K562 (cell line): Measurements from ENCODE around the gene DOCK8. TPM values are rescaled to one million over a fixed set of nuclear protein-coding genes. Genes with fewer than 3 reads are reported as not detected.

ENCODE experiments used
- ATAC-seq: fragments of 200-7000 bp; cut with Tn5 transposase; 3 replicates; pipeline ENCODE4 v1.9.1; 2020; ENCODE audit warnings: moderate library complexity
- BruUV-seq: library from RNA; stranded (reverse); fragments of 400-500 nt; replicated peaks from 2 replicates; lab custom pipeline; 2021; lab: Mats Ljungman, UMichigan
- CTCF ChIA-PET: fragments of 300-600 bp; formaldehyde crosslinking; extraction: SDS; loops from one replicate; lab custom pipeline; 2021; ENCODE audit warnings: low intra/inter-chr PET ratio; lab: Yijun Ruan, JAX
- POLR2A ChIA-PET: fragments of 300-600, 350-650 bp; sonication (Branson Sonifier 250); formaldehyde crosslinking; extraction: SDS; loops from one replicate; lab custom pipeline; 2021; ENCODE audit warnings: antibody characterized with exemption, inconsistent platforms; lab: Yijun Ruan, JAX
- DNase-seq, 4 experiments: peaks; one replicate each; pipeline versions ENCODE4 v3.0.0 to v3.0.0-alpha.2; 2011 to 2018; ENCODE audit warnings: low spot score in 3 of 4, mixed read lengths in 3 of 4; ENCODE audit errors: extremely low read depth in 1 of 4
- FAIRE-seq: peaks from 2 replicates; lab custom pipeline; 2011; peaks lifted over from hg19 to GRCh38; lab: Jason Lieb, UNC
- H2AFZ ChIP-seq: 2 replicates; pipeline ENCODE4 v1.6.0; 2011; ENCODE audit warnings: low read depth, low read length, control low read depth, inconsistent platforms
- H3K27ac ChIP-seq: fragments of 200-600 bp; 3 replicates; pipeline ENCODE4 v1.8.0; 2011; ENCODE audit warnings: low read depth, mild to moderate bottlenecking, control low read depth, inconsistent platforms, low read length, moderate library complexity, mixed read lengths; ENCODE audit errors: extremely low read depth
- H3K27me3 ChIP-seq, 2 experiments: fragments of 300-600 bp in 1 of 2; 2 replicates in 1 of 2; 3 replicates in 1 of 2; pipeline versions ENCODE4 v1.6.0 to v1.8.0; 2011; ENCODE audit warnings: inconsistent platforms in 2 of 2, low read length in 2 of 2, mild to moderate bottlenecking in 1 of 2, mixed read lengths in 1 of 2, moderate library complexity in 1 of 2; ENCODE audit not compliant: control insufficient read depth in 2 of 2, insufficient read depth in 2 of 2
- H3K36me3 ChIP-seq: fragments of 300-600 bp; 3 replicates; pipeline ENCODE4 v1.8.0; 2011; ENCODE audit warnings: mild to moderate bottlenecking, low read length, inconsistent platforms; ENCODE audit not compliant: control insufficient read depth, insufficient read depth
- H3K4me1 ChIP-seq, 2 experiments: fragments of 200-600 bp in 1 of 2; replicated peaks in 1 of 2; 2 replicates in 1 of 2; 3 replicates in 1 of 2; pipeline versions ENCODE4 v1.5.1 to v1.8.0; 2011; ENCODE audit warnings: inconsistent platforms in 2 of 2, low read length in 2 of 2, mild to moderate bottlenecking in 1 of 2, mixed read lengths in 1 of 2, moderate library complexity in 1 of 2; ENCODE audit not compliant: control insufficient read depth in 2 of 2, insufficient read depth in 2 of 2
- H3K4me2 ChIP-seq: 2 replicates; pipeline ENCODE4 v1.6.1; 2011; ENCODE audit warnings: low read length, control low read depth, inconsistent platforms, mixed read lengths; ENCODE audit not compliant: insufficient read depth
- H3K4me3 ChIP-seq: fragments of 200-600 bp; sonication (generic), shearing (Covaris generic); 2 replicates; pipeline ENCODE4 v1.5.1; 2016; ENCODE audit warnings: control low read depth, inconsistent platforms
- H3K79me2 ChIP-seq: fragments of 200-600 bp; 3 replicates; pipeline ENCODE4 v1.8.0; 2011; ENCODE audit warnings: low read length, inconsistent platforms; ENCODE audit not compliant: control insufficient read depth, insufficient read depth
- H3K9ac ChIP-seq, 2 experiments: 2 replicates each; pipeline versions ENCODE4 v1.6.0 to v1.6.1; 2011; ENCODE audit warnings: low read depth in 2 of 2, low read length in 2 of 2, control low read depth in 1 of 2, inconsistent platforms in 1 of 2, mild to moderate bottlenecking in 1 of 2, mixed read lengths in 1 of 2; ENCODE audit not compliant: insufficient read depth in 1 of 2
- H3K9me1 ChIP-seq: one replicate; pipeline ENCODE4 v1.6.0; 2011; ENCODE audit warnings: inconsistent platforms, mild to moderate bottlenecking, low read length, moderate library complexity; ENCODE audit not compliant: control insufficient read depth, insufficient read depth
- H3K9me3 ChIP-seq: replicated peaks from 2 replicates; pipeline ENCODE4 v1.5.1; 2011; ENCODE audit warnings: low read depth, low read length, inconsistent platforms; ENCODE audit not compliant: control insufficient read depth, insufficient read depth
- H4K20me1 ChIP-seq: replicated peaks from 2 replicates; pipeline ENCODE4 v1.6.1; 2011; ENCODE audit warnings: low read length, inconsistent platforms, mixed read lengths; ENCODE audit not compliant: control insufficient read depth, insufficient read depth
- KDM4B ChIP-seq, 2 experiments: fragments of 450-650 bp in 1 of 2; sonication (generic) in 1 of 2; IDR thresholded peaks; 2 replicates each; pipeline ENCODE4 v1.6.1; 2016 to 2017; ENCODE audit warnings: borderline replicate concordance in 2 of 2, antibody characterized with exemption in 1 of 2, low read depth in 1 of 2, mild to moderate bottlenecking in 1 of 2
- RBBP5 ChIP-seq: fragments of 200-600 bp; sonication (generic); IDR thresholded peaks from 2 replicates; pipeline ENCODE4 v1.6.1; 2012; ENCODE audit warnings: borderline replicate concordance, mild to moderate bottlenecking, low read length, control low read depth, inconsistent platforms; ENCODE audit not compliant: insufficient read depth, poor library complexity, severe bottlenecking
- TEAD4 ChIP-seq, 2 experiments: sonication (generic) in 1 of 2; formaldehyde crosslinking in 1 of 2; IDR thresholded peaks; 2 replicates each; pipeline versions ENCODE4 v1.6.1 to v1.8.0; 2012 to 2022; ENCODE audit warnings: borderline replicate concordance in 1 of 2, inconsistent platforms in 1 of 2, low read length in 1 of 2, mild to moderate bottlenecking in 1 of 2, missing genetic modification reagents in 1 of 2
- WGBS: fragments of 100-300 bp; shearing (Covaris generic); methylation state at CpG from one replicate; pipeline ENCODE4 v1.1.6; 2016; ENCODE audit warnings: low coverage, mixed read lengths; ENCODE audit not compliant: insufficient coverage; ENCODE audit errors: missing lambda C conversion rate; 5-methylcytosine and 5-hydroxymethylcytosine counted together
- in situ Hi-C: fragments of 300-500 bp; cut with MboI; formaldehyde crosslinking; loops from 4 replicates; pipeline ENCODE4 v1.15.0; 2018; ENCODE audit warnings: inconsistent platforms, mixed read lengths
- intact Hi-C: fragments of 100-400 bp; cut with micrococcal nuclease; formaldehyde crosslinking; loops from 2 replicates; pipeline ENCODE4 v1.14.2; 2022
- polyA plus RNA-seq, 8 experiments: library from polyadenylated mRNA; depleted of rRNA in 4 of 8; stranded (reverse) in 5 of 8; unstranded in 3 of 8; fragments of >200 nt; fragmentation: Nextera tagmentation in 2 of 8; fragmentation: Illumina TruSeq in 1 of 8; extraction: Ambion mirVana in 2 of 8; extraction: Trizol in 1 of 8; gene quantifications; 2 replicates each; pipeline versions ENCODE4 v1.2.1 to v1.2.3, GENCODE V29; 2011 to 2014; ENCODE audit warnings: inconsistent platforms in 1 of 8, missing spikeins in 1 of 8
- total RNA-seq, 7 experiments: library from RNA; depleted of rRNA in 6 of 7; stranded (reverse); fragments of >200 nt in 6 of 7; fragmentation: Illumina TruSeq in 2 of 7; extraction: Trizol in 2 of 7; gene quantifications; 2 replicates each; pipeline versions ENCODE4 v1.2.1 to v1.2.3, GENCODE V29; 2011 to 2021; ENCODE audit warnings: low replicate concordance in 1 of 7
- TF ChIP-seq, protein P1 (sequence below): fragments of 450-650 bp; IDR thresholded peaks from 2 replicates; pipeline ENCODE4 v1.6.1; 2017; ENCODE audit warnings: antibody characterized with exemption, mild to moderate bottlenecking

The DOCK8 gene
- total and polyA plus RNA-seq, 9 of the 15 experiments (the other 6 are each of a cell fraction or from before 2014, with no cell fraction given) = 14.4 to 53.8 (median 25.1) TPM

GRCh38 chr9:254516-254915 lies 39.9 kb downstream of the DOCK8 start:
- H3K79me2 ChIP-seq = peaks cover 8% of the 10 kb centered on the region; the same call in 2 of the 3 replicates
- POLR2A ChIA-PET = no interaction called here
- FAIRE-seq = no peak

More at GRCh38 chr9:254516-254915, 39.9 kb downstream of the DOCK8 start:
- TF ChIP-seq TEAD4 (IDR thresholded peaks at IDR 0.05; ENCODE audit: low read length) (0 out of 2 replicates have a peak, but pooled peaks have one; percentile 7), TEAD4 (CRISPR knock-in tag; IDR thresholded peaks at IDR 0.05; ENCODE audit: borderline replicate concordance) (no peak), KDM4B (IDR thresholded peaks at IDR 0.05; ENCODE audit: borderline replicate concordance in 2 of 2, low read depth in 1 of 2) (no peak), RBBP5 (no peak)
- TF ChIP-seq, protein P1, sequence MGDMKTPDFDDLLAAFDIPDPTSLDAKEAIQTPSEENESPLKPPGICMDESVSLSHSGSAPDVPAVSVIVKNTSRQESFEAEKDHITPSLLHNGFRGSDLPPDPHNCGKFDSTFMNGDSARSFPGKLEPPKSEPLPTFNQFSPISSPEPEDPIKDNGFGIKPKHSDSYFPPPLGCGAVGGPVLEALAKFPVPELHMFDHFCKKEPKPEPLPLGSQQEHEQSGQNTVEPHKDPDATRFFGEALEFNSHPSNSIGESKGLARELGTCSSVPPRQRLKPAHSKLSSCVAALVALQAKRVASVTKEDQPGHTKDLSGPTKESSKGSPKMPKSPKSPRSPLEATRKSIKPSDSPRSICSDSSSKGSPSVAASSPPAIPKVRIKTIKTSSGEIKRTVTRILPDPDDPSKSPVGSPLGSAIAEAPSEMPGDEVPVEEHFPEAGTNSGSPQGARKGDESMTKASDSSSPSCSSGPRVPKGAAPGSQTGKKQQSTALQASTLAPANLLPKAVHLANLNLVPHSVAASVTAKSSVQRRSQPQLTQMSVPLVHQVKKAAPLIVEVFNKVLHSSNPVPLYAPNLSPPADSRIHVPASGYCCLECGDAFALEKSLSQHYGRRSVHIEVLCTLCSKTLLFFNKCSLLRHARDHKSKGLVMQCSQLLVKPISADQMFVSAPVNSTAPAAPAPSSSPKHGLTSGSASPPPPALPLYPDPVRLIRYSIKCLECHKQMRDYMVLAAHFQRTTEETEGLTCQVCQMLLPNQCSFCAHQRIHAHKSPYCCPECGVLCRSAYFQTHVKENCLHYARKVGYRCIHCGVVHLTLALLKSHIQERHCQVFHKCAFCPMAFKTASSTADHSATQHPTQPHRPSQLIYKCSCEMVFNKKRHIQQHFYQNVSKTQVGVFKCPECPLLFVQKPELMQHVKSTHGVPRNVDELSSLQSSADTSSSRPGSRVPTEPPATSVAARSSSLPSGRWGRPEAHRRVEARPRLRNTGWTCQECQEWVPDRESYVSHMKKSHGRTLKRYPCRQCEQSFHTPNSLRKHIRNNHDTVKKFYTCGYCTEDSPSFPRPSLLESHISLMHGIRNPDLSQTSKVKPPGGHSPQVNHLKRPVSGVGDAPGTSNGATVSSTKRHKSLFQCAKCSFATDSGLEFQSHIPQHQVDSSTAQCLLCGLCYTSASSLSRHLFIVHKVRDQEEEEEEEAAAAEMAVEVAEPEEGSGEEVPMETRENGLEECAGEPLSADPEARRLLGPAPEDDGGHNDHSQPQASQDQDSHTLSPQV = no peak
- no peak overlapping the region for H2AFZ ChIP-seq
- H3K9me3 ChIP-seq = no peaks in the 10 kb centered on the region
- ATAC-seq (no peak), DNase-seq (no peak)
- H3K9me1 ChIP-seq = no peaks in the 10 kb centered on the region
- BruUV-seq = no TSS peak
- no peaks in the 10 kb centered on the region for H4K20me1 ChIP-seq
- WGBS = 50% methylated on average over 4 of the region's 4 CpGs
- peaks cover 15 to 65% of the 10 kb centered on the region in 2 experiments; a peak in 4 of 5 replicates for H3K4me1 ChIP-seq
- in situ Hi-C loops (no loop called here), intact Hi-C loops (loop anchor here (5.0 kb wide), 1 partner anchor 37 kb away; no protein-coding TSS in a partner anchor)
- no peak overlapping the region for H3K27ac ChIP-seq
- H3K27me3 ChIP-seq = no peaks in the 10 kb centered on the region
- H3K9ac ChIP-seq = no peak overlapping the region
- H3K4me2 ChIP-seq = no peak overlapping the region; the same call in 1 of the 2 replicates
- H3K36me3 ChIP-seq = no peaks in the 10 kb centered on the region; the same call in 1 of the 3 replicates
- H3K4me3 ChIP-seq = no peak overlapping the region
- CTCF ChIA-PET = no interaction called here
